SIG-M5 (cell line): Measurements from ENCODE around the gene DRAP1.
"Not testable (repeated sequence)": the region's sequence is repeated elsewhere in the genome, so short reads cannot be mapped to it uniquely, and the experiment has no call there.

ENCODE experiments used
- DNase-seq: peaks from one replicate; lab custom pipeline; 2025; lab: John Stamatoyannopoulos, UW

DRAP1 gene

GRCh38 chr11:65931773-65932557 lies 12.7 kb downstream of the DRAP1 start:
- no peak for DNase-seq

DNA sequence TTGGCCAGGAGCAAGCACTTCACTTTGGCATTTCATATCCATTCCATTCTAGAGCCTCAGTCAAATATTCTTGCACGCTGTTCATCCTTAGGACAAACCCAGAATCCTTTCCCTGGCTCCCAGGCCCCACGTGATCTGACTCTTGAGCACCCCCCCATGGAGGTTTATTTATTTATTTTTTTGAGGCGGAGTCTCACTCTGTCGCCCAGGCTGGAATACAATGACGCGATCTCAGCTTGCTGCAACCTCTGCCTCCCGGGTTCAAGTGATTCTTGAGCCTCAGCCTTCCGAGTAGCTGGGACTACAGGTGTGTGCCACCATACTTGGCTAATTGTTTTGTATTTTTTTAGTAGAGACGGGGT lies 13.3 kb downstream of the DRAP1 start:
- DNase-seq: no peak

DNA sequence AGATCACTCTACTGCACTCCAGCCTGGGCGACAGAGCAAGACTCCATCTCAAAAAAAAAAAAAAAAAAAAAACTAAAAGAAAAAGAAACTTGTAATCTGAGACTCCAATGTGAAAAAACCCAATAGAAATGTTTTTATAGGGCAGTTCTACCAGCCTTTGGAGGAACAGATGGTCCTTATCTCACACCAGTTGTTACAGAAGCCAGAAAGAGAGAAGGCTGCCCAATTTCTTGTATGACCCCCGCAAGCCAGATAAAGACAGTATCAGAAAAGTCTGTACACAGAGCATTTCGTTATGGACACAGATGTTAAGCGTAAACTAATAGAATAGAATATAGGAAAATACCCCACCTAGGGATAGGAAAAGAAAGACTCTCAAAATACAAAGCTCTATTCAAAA lies 14.8 kb downstream of the DRAP1 start:
- DNase-seq: no peak

GRCh38 chr11:65937766-65938165 lies 18.5 kb downstream of the DRAP1 start:
- no peak for DNase-seq

DNA sequence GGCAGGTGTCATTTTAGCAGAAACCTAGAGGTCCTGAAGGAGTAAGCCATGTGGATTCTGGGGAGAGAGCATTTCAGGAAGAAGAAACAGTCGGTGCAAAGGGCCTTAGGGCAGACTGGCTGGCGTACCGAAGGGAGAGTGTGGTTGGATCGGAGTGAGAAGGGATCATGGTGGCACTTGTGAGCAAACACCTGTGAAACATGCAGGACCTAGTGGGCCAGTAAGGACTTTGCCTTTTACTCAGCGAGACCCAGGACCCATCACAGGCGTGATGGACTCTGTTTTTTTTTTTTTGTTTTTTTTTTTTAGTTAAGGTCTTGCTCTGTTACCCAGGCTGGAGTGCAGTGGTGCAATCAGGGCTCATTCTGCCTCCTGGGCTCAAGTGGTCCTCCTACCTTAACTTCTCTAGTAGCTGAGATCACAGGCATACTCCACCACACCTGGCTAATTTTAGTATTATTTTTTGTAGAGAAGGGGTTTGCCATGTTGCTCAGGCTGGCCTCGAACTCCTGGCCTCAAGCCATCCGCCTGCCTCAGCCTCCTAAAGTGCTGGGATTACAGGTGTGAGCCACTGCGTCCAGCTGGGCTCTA lies 22.6 kb downstream of the DRAP1 start:
- DNase-seq: no peak

GRCh38 chr11:65942531-65942930 lies 23.3 kb downstream of the DRAP1 start:
- no peak for DNase-seq

DNA sequence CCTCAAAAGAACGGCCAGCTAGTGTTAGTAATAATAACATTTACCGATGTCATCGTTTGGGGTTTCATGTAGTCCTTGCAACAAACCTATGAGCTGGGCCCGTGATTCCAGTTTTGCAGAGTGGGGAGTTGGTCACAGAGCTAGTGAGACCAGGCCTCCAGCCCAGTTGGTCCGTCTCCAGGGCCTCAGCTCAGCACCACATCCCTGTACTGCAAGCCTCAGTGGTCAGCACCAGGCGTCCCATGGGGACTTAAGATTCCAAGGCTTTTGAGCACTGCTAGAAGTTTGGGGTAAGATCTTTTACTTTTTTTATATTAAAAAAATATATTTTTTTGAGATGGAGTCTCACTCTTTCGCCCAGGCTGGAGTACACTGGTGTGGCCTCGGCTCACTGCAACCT lies 25.0 kb downstream of the DRAP1 start:
- DNase-seq: no peak

GRCh38 chr11:65944767-65945166 lies 25.5 kb downstream of the DRAP1 start:
- DNase-seq: no peak

- no peak for DNase-seq
These were observed 26.2 kb downstream of the DRAP1 start, which contains the start of gene TSGA10IP for GRCh38 chr11:65945430-65945911. TSGA10IP (plus strand) TSS chr11:65945480; CDS start chr11:65945676, 196 bp downstream.

GRCh38 chr11:65945941-65946558 lies 26.8 kb downstream of the DRAP1 start:
- DNase-seq: no peak

GRCh38 chr11:65946655-65947054 lies 27.4 kb downstream of the DRAP1 start:
- DNase-seq: no peak

GRCh38 chr11:65947133-65947532 lies 27.9 kb downstream of the DRAP1 start:
- no peak for DNase-seq

DNA sequence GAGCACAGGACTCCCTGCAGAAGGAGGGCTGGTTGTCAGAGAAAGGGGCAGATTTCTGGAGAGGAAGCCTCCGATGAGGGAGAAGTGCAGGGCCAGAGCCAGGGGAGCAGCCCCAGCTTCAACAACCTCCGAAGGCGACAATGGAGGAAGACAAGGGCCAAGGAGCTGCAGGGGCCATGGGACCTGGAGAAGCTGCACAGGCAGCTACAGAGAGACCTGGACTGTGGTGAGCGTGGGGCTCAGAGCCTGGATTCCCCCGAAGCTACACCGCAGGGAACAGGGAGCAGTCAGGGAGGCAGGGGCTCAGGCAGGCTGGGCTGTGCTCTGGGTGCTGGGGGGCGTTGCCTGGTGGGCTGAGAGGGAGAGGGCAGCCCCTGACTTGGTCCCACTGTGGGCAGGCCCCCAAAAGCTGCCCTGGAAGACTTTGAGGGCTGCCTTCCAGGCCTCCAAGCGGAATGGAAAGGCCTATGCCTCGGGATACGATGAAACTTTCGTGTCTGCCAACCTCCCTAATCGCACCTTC lies 28.4 kb downstream of the DRAP1 start:
- no peak for DNase-seq

DNA sequence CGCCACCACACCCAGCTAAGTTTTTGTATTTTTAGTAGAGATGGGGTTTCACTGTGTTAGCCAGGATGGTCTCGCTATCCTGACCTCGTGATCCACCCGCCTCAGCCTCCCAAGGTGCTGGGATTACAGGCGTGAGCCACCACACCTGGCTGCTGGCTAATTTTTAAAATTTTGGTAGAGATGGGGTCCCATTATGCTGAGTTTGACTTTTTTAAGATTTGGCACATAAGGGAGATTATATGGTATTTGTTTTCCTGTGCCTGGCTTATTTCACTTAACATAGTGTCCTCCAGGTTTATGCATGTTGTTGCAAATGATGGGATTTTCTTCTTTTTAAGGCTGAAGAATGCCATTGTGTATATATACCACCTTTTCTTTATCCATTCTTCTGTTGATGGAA lies 31.5 kb downstream of the DRAP1 start:
- DNase-seq: not testable (repeated sequence)

- not testable (repeated sequence) for DNase-seq
These were observed 32.4 kb downstream of the DRAP1 start for GRCh38 chr11:65951641-65952040.

DNA sequence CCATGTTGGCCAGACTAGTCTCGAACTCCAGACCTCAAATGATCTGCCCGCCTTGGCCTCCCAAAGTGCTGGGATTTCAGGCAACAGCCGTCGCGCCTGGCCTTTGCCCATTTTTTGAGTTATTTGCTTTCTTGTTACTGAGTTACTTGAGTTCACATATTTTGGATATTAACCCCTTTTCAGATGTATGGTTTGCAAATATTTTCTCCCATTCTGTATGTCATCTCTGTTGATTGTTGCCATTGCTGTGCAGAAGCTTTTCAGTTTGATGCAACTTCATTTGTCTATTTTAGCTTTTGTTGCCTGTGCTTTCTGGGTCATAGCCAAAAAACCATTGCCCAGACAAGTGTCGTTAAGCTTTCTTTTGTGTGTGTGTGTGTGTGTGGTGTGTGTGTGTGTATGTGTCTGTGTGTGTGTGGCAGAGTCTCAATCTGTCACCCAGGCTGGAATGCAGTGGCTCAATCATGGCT lies 32.9 kb downstream of the DRAP1 start:
- no peak for DNase-seq

DNA sequence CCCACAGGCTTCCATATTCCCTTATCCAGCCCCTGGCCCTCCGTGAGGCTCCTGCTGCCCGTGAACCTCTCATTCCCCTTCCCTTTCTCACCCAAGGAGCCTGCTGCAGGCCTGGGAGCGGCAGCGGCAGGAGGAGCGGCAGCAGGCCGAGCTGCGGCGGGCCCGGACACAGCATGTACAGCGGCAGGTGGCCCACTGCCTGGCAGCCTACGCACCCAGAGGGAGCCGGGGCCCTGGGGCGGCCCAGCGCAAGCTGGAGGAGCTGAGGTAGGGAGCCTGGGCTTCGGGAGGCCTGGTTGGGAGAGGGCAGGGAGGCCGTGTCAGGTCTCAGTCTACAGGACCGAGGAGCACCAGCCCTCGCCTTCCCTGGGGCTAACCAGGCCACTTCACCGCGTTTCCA lies 34.2 kb downstream of the DRAP1 start:
- no peak for DNase-seq

DNA sequence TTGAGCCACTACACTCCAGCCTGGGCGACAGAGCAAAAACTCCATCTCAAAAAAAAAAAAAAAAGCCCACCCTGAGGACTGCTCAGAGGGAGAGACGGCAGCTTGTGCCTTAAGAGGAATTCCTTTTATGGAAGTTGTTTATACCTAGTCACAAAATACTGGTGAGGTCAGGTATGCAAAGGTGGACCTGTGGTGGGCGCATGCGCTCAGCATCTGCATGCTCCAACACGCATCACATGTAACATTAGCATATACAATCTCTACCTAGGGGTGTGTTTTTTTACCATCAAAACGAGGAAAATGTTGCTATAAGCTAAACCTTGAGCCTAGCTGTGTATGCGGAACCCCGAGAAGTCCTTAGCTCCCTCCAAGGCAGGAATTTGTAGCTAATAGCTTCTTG lies 35.5 kb downstream of the DRAP1 start:
- no peak for DNase-seq

GRCh38 chr11:65958291-65958690 lies 39.1 kb downstream of the DRAP1 start:
- DNase-seq: no peak

DNA sequence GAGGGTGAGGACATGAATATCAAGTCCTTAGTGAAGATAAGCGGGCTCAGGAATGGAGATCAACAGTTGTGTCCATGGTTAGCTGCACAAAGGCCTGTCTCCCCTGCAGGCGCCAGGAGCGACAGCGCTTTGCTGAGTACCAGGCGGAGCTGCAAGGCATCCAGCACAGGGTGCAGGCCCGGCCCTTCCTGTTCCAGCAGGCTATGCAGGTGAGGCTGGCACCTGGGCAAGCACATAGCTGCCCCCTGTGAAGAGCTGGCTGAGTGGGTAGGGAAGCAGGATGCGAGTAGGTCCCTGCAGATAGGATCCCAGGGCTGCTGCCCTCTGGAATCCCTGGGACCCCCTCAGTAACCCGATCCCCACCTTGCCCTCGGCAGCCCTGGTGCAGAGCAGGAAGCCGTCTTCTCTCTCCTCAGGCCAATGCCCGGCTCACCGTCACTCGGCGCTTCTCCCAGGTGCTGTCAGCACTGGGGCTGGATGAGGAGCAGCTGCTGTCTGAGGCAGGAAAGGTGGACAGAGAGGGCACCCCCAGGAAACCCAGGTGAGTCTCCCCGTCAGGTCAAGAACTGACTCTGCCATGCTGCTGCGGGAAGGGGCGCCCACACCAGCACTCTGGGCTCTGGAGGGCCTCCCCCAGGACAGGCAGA lies 39.7 kb downstream of the DRAP1 start:
- no peak for DNase-seq

DNA sequence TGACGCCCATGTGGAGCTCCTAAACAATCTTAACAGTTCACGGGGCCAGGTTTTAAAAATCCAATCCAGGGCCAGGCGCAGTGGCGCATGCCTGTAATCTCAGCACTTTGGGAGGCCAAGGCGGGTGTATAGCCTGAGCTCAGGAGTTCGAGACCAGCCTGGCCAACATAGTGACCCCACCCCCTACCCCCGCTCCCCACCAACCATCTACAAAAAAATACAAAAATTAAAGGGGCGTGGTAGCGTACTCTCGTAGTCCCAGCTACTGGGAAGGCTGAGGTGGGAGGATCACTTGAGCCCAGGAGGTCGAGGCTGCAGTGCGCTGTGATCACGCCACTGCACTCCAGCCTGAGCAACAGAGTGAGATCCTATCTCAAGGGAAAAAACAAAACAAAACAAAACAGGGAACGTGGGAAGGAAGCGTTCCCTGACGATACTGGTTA lies 41.6 kb downstream of the DRAP1 start:
- DNase-seq: no peak
